ENCODE measurements around the gene HYDIN.
"Not testable (repeated sequence)": the region's sequence is repeated elsewhere in the genome, so short reads cannot be mapped to it uniquely, and the experiment has no call there.

DNA sequence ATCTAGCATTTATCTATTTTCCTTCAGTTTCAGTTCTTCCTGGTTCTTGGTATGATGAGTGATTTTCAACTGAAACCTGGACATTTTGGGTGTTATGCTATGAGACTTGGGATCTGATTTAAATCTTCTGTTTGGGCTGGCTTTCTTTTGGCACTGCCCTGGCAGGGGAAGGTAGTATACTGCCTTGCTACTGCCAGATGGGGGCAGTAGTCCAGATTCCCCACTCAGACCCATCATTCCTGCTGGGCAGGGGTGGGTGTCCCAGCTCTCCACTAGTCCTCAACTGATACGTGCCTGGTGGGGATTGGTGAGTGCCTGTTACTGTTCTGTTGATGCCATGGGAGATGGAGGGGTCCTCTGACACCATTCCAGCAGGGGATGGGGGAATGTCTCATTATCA lies 342.3 kb downstream of the HYDIN start:
- TF ChIP-seq, protein P1, sequence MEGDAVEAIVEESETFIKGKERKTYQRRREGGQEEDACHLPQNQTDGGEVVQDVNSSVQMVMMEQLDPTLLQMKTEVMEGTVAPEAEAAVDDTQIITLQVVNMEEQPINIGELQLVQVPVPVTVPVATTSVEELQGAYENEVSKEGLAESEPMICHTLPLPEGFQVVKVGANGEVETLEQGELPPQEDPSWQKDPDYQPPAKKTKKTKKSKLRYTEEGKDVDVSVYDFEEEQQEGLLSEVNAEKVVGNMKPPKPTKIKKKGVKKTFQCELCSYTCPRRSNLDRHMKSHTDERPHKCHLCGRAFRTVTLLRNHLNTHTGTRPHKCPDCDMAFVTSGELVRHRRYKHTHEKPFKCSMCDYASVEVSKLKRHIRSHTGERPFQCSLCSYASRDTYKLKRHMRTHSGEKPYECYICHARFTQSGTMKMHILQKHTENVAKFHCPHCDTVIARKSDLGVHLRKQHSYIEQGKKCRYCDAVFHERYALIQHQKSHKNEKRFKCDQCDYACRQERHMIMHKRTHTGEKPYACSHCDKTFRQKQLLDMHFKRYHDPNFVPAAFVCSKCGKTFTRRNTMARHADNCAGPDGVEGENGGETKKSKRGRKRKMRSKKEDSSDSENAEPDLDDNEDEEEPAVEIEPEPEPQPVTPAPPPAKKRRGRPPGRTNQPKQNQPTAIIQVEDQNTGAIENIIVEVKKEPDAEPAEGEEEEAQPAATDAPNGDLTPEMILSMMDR (conservative IDR thresholded peaks at IDR 0.05; ENCODE audit: low read length), result not testable (repeated sequence)
- TF ChIP-seq EZH2phosphoT487 (IDR thresholded peaks at IDR 0.05; ENCODE audit: borderline replicate concordance, low read depth, low read length), result not testable (repeated sequence)
